ENCODE measurements around the gene EGR4.

Gene EGR4

GRCh38 chr2:73324126-73324725 lies 30.9 kb upstream of the EGR4 start:
- TF ChIP-seq CTCF (IDR thresholded peaks at IDR 0.05; ENCODE audit: insufficient read depth, missing control alignments) = no peak
- no peak for FAIRE-seq
- no peak for DNase-seq (ENCODE audit: insufficient read length, low spot score)

GRCh38 chr2:73323551-73323950 lies 30.2 kb upstream of the EGR4 start:
- FAIRE-seq (no peak), DNase-seq (ENCODE audit: insufficient read length, low spot score) (no peak)

GRCh38 chr2:73314441-73314840 lies 21.1 kb upstream of the EGR4 start:
- FAIRE-seq = no peak
- TF ChIP-seq CTCF (IDR thresholded peaks at IDR 0.05; ENCODE audit: insufficient read depth, missing control alignments) = no peak
- DNase-seq (ENCODE audit: insufficient read length, low spot score) = no peak

More at GRCh38 chr2:73323551-73323950, 30.2 kb upstream of the EGR4 start:
- no peak for TF ChIP-seq CTCF (IDR thresholded peaks at IDR 0.05; ENCODE audit: insufficient read depth, missing control alignments)

- DNase-seq (ENCODE audit: insufficient read length, low spot score) = no peak
- TF ChIP-seq CTCF (IDR thresholded peaks at IDR 0.05; ENCODE audit: insufficient read depth, missing control alignments) = no peak
- FAIRE-seq = no peak
These were observed 14.4 kb upstream of the EGR4 start for GRCh38 chr2:73307720-73308119.

- no peak for FAIRE-seq
- no peak for DNase-seq (ENCODE audit: insufficient read length, low spot score)
- TF ChIP-seq CTCF (IDR thresholded peaks at IDR 0.05; ENCODE audit: insufficient read depth, missing control alignments) = no peak
These were observed 8.3 kb upstream of the EGR4 start for GRCh38 chr2:73301636-73302035.

- FAIRE-seq = no peak
- DNase-seq (ENCODE audit: insufficient read length, low spot score) = no peak
- TF ChIP-seq CTCF (IDR thresholded peaks at IDR 0.05; ENCODE audit: insufficient read depth, missing control alignments) = no peak
These were observed 7.6 kb upstream of the EGR4 start for GRCh38 chr2:73300926-73301325.

GRCh38 chr2:73297586-73297985 lies 4.2 kb upstream of the EGR4 start:
- no peak for TF ChIP-seq CTCF (IDR thresholded peaks at IDR 0.05; ENCODE audit: insufficient read depth, missing control alignments)
- DNase-seq (ENCODE audit: insufficient read length, low spot score) (no peak), FAIRE-seq (no peak)
